ENCODE measurements around the gene GRM8. TPM values are rescaled to one million over a fixed set of nuclear protein-coding genes. Genes with fewer than 3 reads are reported as not detected.

The GRM8 gene
- total RNA-seq, 1 donor from 2014 or later = not detected

- H3K4me3 ChIP-seq (ENCODE audit: low read depth, low read length) = no peak overlapping the region
- no peak for DNase-seq (ENCODE audit: low read depth)
- TF ChIP-seq, protein P1, sequence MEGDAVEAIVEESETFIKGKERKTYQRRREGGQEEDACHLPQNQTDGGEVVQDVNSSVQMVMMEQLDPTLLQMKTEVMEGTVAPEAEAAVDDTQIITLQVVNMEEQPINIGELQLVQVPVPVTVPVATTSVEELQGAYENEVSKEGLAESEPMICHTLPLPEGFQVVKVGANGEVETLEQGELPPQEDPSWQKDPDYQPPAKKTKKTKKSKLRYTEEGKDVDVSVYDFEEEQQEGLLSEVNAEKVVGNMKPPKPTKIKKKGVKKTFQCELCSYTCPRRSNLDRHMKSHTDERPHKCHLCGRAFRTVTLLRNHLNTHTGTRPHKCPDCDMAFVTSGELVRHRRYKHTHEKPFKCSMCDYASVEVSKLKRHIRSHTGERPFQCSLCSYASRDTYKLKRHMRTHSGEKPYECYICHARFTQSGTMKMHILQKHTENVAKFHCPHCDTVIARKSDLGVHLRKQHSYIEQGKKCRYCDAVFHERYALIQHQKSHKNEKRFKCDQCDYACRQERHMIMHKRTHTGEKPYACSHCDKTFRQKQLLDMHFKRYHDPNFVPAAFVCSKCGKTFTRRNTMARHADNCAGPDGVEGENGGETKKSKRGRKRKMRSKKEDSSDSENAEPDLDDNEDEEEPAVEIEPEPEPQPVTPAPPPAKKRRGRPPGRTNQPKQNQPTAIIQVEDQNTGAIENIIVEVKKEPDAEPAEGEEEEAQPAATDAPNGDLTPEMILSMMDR (conservative IDR thresholded peaks at IDR 0.05; ENCODE audit: low read depth, low read length) = no peak
Measured at GRCh38 chr7:126768836-126769235, 483.9 kb downstream of the GRM8 start.

DNA sequence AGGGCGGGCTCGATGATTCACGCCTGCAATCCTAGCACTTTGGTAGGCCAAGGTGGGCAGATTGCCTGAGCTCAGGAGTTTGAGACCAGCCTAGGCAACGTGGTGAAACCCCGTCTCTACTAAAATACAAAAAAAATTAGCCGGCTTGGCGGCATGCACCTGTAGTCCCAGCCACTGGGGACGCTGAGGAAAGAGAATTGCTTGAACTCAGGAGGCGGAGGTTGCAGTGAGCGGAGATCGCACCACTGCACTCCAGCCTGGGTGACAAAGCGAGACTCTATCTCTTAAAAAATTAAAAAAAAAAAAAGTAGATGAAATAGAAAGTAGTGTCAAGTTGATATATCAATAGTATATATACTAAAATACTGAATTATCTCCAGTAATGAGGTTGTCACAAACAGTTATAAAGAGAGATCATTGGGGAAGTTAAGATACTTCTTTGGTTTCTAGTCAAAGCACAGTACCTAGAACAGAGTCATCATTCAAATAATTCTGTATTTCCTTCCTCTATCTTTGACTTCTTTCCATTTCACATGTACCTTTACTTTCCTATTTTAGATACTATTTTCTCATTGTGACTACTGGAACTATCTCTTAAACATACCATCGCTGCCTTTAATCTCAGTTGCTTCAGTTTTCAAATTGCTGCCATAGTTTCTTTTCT is 491.7 kb downstream of the GRM8 start:
- H3K4me3 ChIP-seq (ENCODE audit: low read depth, low read length) = no peak overlapping the region
- TF ChIP-seq, protein P1 (conservative IDR thresholded peaks at IDR 0.05; ENCODE audit: low read depth, low read length) = no peak
- no peak for DNase-seq (ENCODE audit: low read depth)

- no peak overlapping the region for H3K4me3 ChIP-seq (ENCODE audit: low read depth, low read length)
- DNase-seq (ENCODE audit: low read depth) = no peak
- TF ChIP-seq, protein P1 (conservative IDR thresholded peaks at IDR 0.05; ENCODE audit: low read depth, low read length) = no peak
Measured at GRCh38 chr7:126755381-126755780, 497.4 kb downstream of the GRM8 start.

- no peak for DNase-seq (ENCODE audit: low read depth)
- TF ChIP-seq, protein P1 (conservative IDR thresholded peaks at IDR 0.05; ENCODE audit: low read depth, low read length) = no peak
- no peak overlapping the region for H3K4me3 ChIP-seq (ENCODE audit: low read depth, low read length)
Measured at GRCh38 chr7:126750207-126750911, 502.4 kb downstream of the GRM8 start.

DNA sequence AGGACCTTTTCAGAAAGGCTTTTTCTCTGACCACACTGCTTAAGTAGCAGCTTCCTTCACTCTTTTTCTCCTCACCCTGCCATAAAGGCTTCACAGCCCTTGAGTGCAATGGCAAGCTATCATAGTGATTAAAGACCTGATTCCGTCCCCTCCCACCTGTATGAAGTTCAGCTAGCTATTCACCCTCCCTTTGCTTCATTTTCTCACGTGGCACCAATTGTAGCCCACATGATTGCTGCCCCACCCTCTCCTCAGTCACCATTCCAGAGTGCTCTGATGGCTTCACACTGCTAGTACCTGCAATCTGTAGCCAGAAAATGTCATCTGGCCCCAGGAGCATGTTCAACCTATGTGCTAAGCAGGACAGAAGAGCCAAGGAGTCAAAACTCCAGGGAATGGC is 523.8 kb downstream of the GRM8 start:
- no peak for DNase-seq (ENCODE audit: low read depth)
- H3K4me3 ChIP-seq (ENCODE audit: low read depth, low read length) = no peak overlapping the region
- TF ChIP-seq, protein P1 (conservative IDR thresholded peaks at IDR 0.05; ENCODE audit: low read depth, low read length) = no peak

DNA sequence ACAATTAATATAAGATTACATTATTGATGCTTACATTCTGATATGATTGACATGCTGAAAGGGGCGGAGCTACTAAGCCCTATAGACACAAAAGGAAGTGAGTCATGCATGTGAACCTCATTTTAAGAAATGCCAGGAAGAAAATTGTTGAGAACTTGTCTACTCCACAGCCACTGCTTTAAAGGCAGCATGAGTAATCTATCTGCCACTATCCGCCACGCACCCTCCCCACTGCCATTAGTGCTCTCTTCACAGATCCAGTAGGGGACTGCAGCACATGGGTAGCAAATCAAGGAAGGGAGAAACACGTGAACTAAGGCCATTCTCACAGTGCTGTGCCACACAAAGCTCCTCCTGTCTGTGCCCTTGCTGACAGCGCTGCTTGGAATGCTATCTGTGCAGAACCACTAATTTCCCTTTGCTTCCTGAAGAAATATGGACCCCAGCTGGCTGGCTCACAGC is 524.8 kb downstream of the GRM8 start:
- DNase-seq (ENCODE audit: low read depth) = no peak
- TF ChIP-seq, protein P1 (conservative IDR thresholded peaks at IDR 0.05; ENCODE audit: low read depth, low read length) = no peak
- no peak overlapping the region for H3K4me3 ChIP-seq (ENCODE audit: low read depth, low read length)
